Hematopoietic multipotent progenitor cell treated with erythropoietin and hydrocortisone succinate and interleukin-3 and kit ligand, for 17 days (in vitro differentiated cells): ENCODE data around the gene CNIH3.

ENCODE experiments used
- DNase-seq: peaks from one replicate; pipeline ENCODE4 v3.0.0-alpha.2; 2015; ENCODE audit warnings: low spot score

Gene CNIH3

DNA sequence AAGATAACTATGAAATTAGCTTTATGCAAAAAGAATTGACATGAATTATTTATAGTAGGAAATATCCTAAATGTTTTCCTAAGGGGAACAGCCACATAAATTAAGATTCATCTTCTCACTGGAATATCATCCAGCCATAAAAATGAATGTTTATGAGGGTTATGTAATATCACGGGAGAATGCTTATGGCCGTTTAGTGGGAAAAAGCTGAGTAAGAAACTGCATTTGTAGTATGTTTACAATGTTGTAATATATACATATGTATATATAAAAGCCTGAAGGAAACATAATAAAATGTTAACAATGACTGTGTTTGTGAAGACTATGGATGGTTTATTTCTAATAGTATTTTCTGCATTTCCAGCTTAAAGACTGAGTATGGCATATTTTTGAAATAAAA lies 161.1 kb downstream of the CNIH3 start:
- DNase-seq: no peak

DNA sequence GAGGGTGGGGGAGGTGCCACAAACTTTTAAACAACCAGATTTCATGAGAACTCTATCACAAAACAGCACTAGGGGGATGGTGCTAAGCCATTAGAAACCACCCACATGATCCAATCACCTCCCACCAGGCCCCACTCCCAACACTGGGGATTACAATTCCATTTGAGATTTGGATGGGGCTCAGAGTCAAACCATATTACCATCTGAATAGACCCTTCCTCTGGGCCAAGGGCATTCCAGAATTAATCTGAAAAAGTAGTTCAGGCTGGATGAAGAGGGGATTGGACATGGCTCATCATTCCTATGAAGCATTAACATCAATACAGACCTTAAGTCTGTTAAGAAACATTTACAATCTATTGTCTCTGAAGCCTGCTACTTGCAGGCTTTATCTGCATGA lies 163.4 kb downstream of the CNIH3 start:
- DNase-seq: no peak

DNA sequence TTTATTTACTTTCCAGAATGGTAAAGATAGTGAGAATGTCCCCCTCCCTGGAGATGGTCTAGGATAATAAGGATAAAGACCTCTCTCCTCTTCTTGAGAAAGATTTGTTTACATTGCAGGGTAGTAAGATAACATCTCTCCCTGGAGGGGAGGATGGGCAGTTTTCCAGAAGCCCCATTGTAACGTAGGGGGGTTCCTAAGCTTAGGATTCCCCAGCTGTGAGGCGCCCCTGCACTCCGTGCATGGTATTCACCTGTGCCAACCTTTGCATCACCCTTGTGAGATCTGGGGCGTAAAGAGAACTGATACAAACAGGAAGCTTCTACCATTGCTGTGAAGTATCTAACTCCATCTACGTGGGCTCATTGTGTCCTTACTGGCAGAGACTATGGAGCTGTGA lies 164.6 kb downstream of the CNIH3 start:
- no peak for DNase-seq

DNA sequence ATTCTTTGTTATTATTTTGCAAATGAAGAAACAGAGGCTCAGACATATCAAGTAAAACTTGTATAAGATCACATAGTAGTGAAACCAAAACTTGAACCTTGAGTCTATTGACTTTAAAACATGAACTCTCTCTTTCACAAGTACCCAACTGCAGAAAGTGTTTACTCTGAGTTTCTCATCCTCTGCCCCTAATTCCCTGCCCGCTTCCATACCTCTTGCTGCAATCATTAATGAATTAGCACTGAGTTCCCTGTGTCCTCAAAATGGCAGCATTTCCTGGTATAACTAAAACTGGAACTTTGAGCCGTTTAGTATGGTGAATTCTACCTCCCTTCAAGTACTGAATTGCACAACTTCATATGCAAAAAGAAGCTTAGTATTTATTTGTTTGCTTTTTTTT lies 165.7 kb downstream of the CNIH3 start:
- no peak for DNase-seq

GRCh38 chr1:224782281-224783000 lies 166.3 kb downstream of the CNIH3 start:
- no peak for DNase-seq

- no peak for DNase-seq
Measured at GRCh38 chr1:224783006-224783651, 167.0 kb downstream of the CNIH3 start.

GRCh38 chr1:224784265-224785039 lies 168.3 kb downstream of the CNIH3 start:
- no peak for DNase-seq

DNA sequence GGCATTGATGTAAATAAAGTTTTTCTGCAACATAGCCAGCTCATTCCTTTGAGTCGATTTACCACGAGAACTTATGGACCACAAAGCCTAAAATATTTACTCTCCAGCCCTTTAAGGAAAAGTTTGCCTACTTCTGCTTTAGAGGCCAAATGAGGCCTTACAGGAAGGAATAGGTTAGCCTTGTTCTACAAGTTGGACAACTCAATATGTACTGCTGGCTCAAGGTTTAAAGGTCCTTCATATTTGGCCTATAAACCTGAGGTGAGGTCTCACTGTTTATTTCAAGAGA lies 168.9 kb downstream of the CNIH3 start:
- no peak for DNase-seq

DNA sequence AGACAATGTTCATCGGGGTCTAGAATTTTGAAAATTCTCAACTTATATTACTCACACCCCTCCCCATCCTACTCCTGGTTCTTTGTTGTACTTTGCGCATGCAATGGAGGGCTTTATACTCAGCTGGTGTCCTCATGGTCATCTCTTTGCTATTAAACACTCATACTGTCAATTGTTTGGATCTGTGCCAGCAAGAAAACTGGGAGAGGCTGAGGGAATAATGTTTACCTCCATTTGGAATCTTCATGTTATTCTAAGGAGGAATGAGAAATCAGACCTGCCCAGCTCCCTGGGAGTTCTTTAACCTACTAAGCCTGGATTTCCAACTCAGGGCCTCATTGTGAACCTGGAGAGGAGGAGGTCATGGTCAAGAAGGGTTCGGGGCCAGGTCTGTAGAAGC lies 169.5 kb downstream of the CNIH3 start:
- DNase-seq: no peak

DNA sequence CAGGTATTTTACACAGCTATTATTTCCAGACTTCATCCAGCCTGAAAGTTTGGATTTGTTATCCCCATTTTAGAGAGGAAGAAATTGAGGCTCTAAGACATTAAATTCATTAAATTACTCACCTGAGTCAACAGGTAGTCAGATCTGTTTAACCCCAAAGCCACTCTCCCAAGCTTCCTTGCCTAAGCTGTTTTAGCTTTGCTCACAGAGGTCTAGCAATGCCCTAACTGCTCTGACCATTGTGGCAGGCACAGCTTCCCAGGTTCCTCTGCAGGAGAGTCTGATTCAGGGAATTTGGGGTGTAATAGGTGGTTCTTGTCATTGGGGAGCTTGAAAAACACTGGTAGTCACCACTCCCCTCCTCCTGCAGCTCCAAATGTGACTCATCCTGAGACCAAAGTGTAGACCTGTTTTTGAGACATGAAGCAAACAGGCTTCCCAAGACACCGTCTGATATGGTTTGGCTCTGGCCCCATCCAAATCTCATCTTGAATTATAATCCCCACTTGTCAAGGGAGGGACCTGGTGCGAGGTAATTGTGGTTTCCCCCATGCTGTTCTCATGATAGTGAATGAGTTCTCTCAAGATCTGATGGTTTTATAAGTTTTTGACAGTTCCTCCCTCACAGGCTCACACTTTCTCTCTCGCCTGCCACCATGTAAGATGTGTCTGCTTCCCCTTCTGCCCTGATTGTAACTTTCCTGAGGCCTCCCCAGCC lies 170.6 kb downstream of the CNIH3 start:
- no peak for DNase-seq

GRCh38 chr1:224789311-224789710 lies 173.2 kb downstream of the CNIH3 start:
- no peak for DNase-seq
